GM12801 (cell line): ENCODE data around the gene LBHD2.

Experiments
- CTCF ChIP-seq: IDR thresholded peaks from one replicate; pipeline ENCODE4 v1.5.1; 2011; ENCODE audit warnings: control low read depth; ENCODE audit not compliant: insufficient read length; ENCODE audit errors: extremely low read depth

LBHD2 gene

GRCh38 chr14:103056322-103057027 lies 27.5 kb upstream of the LBHD2 start:
- TF ChIP-seq CTCF = no peak

- no peak for TF ChIP-seq CTCF
Measured at GRCh38 chr14:103057028-103057371, 27.0 kb upstream of the LBHD2 start.

- TF ChIP-seq CTCF = no peak
Measured at GRCh38 chr14:103057372-103058163, 26.4 kb upstream of the LBHD2 start, which contains the start of gene CDC42BPB. CDC42BPB (minus strand) TSS chr14:103057549; CDS start chr14:103057173, 376 bp downstream.

- no peak for TF ChIP-seq CTCF
Measured at GRCh38 chr14:103058164-103059055, 25.6 kb upstream of the LBHD2 start.

- no peak for TF ChIP-seq CTCF
Measured at GRCh38 chr14:103059556-103059955, 24.5 kb upstream of the LBHD2 start.

- no peak for TF ChIP-seq CTCF
Measured at GRCh38 chr14:103061482-103061976, 22.5 kb upstream of the LBHD2 start.

- TF ChIP-seq CTCF = no peak
Measured at GRCh38 chr14:103064436-103064835, 19.6 kb upstream of the LBHD2 start.
